Neural progenitor cell (in vitro differentiated cells): Measurements from ENCODE around the gene GLS.

Source experiments
- EZH2 ChIP-seq: fragments of 200-600 bp; sonication (generic); IDR thresholded peaks from 2 replicates; pipeline ENCODE4 v1.6.1; 2017; ENCODE audit warnings: antibody characterized with exemption, mild to moderate bottlenecking, moderate library complexity
- EZH2phosphoT487 ChIP-seq: fragments of 200-600 bp; sonication (generic); IDR thresholded peaks from 2 replicates; pipeline ENCODE4 v1.6.1; 2017; ENCODE audit warnings: antibody characterized with exemption
- TF ChIP-seq, protein P1 (sequence below): fragments of 200-600 bp; sonication (generic); IDR thresholded peaks from 2 replicates; pipeline ENCODE4 v1.5.1; 2017; ENCODE audit warnings: antibody characterized with exemption, mild to moderate bottlenecking

DNA sequence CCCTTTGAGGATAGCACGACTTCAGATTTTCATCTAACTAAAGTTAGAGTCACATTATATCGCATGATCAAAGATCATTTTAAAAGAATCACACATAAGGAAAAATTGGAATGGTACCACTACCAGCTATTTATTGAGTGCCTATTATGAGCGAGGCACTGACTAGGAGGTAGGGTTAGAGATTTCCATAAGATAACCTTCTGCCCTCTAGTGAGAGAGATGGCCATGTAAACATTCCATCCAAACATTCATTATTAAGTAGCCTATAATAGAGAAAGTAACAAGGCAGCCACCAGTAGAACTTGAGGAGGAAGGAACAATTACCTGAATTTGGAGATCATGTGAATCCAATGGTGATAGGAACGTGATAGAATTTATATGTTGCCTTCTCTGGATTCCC lies 25.4 kb upstream of the GLS start:
- TF ChIP-seq, protein P1, sequence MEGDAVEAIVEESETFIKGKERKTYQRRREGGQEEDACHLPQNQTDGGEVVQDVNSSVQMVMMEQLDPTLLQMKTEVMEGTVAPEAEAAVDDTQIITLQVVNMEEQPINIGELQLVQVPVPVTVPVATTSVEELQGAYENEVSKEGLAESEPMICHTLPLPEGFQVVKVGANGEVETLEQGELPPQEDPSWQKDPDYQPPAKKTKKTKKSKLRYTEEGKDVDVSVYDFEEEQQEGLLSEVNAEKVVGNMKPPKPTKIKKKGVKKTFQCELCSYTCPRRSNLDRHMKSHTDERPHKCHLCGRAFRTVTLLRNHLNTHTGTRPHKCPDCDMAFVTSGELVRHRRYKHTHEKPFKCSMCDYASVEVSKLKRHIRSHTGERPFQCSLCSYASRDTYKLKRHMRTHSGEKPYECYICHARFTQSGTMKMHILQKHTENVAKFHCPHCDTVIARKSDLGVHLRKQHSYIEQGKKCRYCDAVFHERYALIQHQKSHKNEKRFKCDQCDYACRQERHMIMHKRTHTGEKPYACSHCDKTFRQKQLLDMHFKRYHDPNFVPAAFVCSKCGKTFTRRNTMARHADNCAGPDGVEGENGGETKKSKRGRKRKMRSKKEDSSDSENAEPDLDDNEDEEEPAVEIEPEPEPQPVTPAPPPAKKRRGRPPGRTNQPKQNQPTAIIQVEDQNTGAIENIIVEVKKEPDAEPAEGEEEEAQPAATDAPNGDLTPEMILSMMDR: no peak
- no peak for TF ChIP-seq EZH2
- no peak for TF ChIP-seq EZH2phosphoT487
